ENCODE measurements around the gene NABP1.

NABP1 gene

GRCh38 chr2:191635333-191636234 is 42.4 kb upstream of the NABP1 start:
- TF ChIP-seq CSRNP3 (CRISPR knock-in tag; IDR thresholded peaks at IDR 0.05): no peak
- no peak for TF ChIP-seq TSHZ2 (CRISPR knock-in tag; IDR thresholded peaks at IDR 0.05)
- no peak for TF ChIP-seq CSDC2 (CRISPR knock-in tag; IDR thresholded peaks at IDR 0.05)
- TF ChIP-seq TOX (CRISPR knock-in tag; IDR thresholded peaks at IDR 0.05; ENCODE audit: borderline replicate concordance): no peak
- TF ChIP-seq ARNTL (CRISPR knock-in tag; IDR thresholded peaks at IDR 0.05; ENCODE audit: borderline replicate concordance, low read depth): no peak
- TF ChIP-seq GLIS3 (CRISPR knock-in tag; IDR thresholded peaks at IDR 0.05): no peak
- TF ChIP-seq PATZ1 (CRISPR knock-in tag; IDR thresholded peaks at IDR 0.05; ENCODE audit: borderline replicate concordance): no peak
- no peak for TF ChIP-seq POU6F1 (CRISPR knock-in tag; IDR thresholded peaks at IDR 0.05; ENCODE audit: borderline replicate concordance, low read depth)
- TF ChIP-seq ZNF8 (CRISPR knock-in tag; IDR thresholded peaks at IDR 0.05): no peak
- no peak for TF ChIP-seq RARB (CRISPR knock-in tag; IDR thresholded peaks at IDR 0.05)
- TF ChIP-seq BACH2 (CRISPR knock-in tag; IDR thresholded peaks at IDR 0.05; ENCODE audit: borderline replicate concordance): no peak
- TF ChIP-seq ESRRG (CRISPR knock-in tag; IDR thresholded peaks at IDR 0.05): no peak
- no peak for TF ChIP-seq ZC3H10 (CRISPR knock-in tag; IDR thresholded peaks at IDR 0.05)
- no peak for TF ChIP-seq ZNF70 (CRISPR knock-in tag; IDR thresholded peaks at IDR 0.05)
- peak; percentile 93 for ATAC-seq

GRCh38 chr2:191636235-191636543 is 41.7 kb upstream of the NABP1 start:
- ATAC-seq: peak; percentile 82
- TF ChIP-seq BACH2 (CRISPR knock-in tag; IDR thresholded peaks at IDR 0.05; ENCODE audit: borderline replicate concordance): no peak
- TF ChIP-seq ZFP3 (CRISPR knock-in tag; IDR thresholded peaks at IDR 0.05): no peak
- TF ChIP-seq PPARA (CRISPR knock-in tag; IDR thresholded peaks at IDR 0.05; ENCODE audit: borderline replicate concordance): no peak
- TF ChIP-seq TSHZ2 (CRISPR knock-in tag; IDR thresholded peaks at IDR 0.05): no peak
- no peak for TF ChIP-seq ESRRG (CRISPR knock-in tag; IDR thresholded peaks at IDR 0.05)
- TF ChIP-seq RARB (CRISPR knock-in tag; IDR thresholded peaks at IDR 0.05): no peak
- TF ChIP-seq ARNTL (CRISPR knock-in tag; IDR thresholded peaks at IDR 0.05; ENCODE audit: borderline replicate concordance, low read depth): no peak
- TF ChIP-seq SNAI2 (CRISPR knock-in tag; IDR thresholded peaks at IDR 0.05): no peak
- no peak for TF ChIP-seq ISL1 (CRISPR knock-in tag; IDR thresholded peaks at IDR 0.05)
- TF ChIP-seq CREB5 (CRISPR knock-in tag; IDR thresholded peaks at IDR 0.05; ENCODE audit: low read depth): no peak
- TF ChIP-seq CSDC2 (CRISPR knock-in tag; IDR thresholded peaks at IDR 0.05): no peak
- no peak for TF ChIP-seq ZNF70 (CRISPR knock-in tag; IDR thresholded peaks at IDR 0.05)
- TF ChIP-seq OSR1 (CRISPR knock-in tag; IDR thresholded peaks at IDR 0.05): no peak
- no peak for TF ChIP-seq TOX (CRISPR knock-in tag; IDR thresholded peaks at IDR 0.05; ENCODE audit: borderline replicate concordance)
- no peak for TF ChIP-seq ZNF8 (CRISPR knock-in tag; IDR thresholded peaks at IDR 0.05)
- TF ChIP-seq TCF4 (CRISPR knock-in tag; IDR thresholded peaks at IDR 0.05; ENCODE audit: borderline replicate concordance): no peak
- TF ChIP-seq ZC3H10 (CRISPR knock-in tag; IDR thresholded peaks at IDR 0.05): no peak
- no peak for TF ChIP-seq PATZ1 (CRISPR knock-in tag; IDR thresholded peaks at IDR 0.05; ENCODE audit: borderline replicate concordance)
- TF ChIP-seq ZNF565 (CRISPR knock-in tag; conservative IDR thresholded peaks at IDR 0.05; ENCODE audit: low read depth): no peak

Measured in SK-N-SH treated with all-trans-retinoic acid at 6 μM for 48 hours (cell line).